Measurements from ENCODE around the gene VIT. TPM values are rescaled to one million over a fixed set of nuclear protein-coding genes. Genes with fewer than 3 reads are reported as not detected.
"Not testable (repeated sequence)": the region's sequence is repeated elsewhere in the genome, so short reads cannot be mapped to it uniquely, and the experiment has no call there.

Gene VIT
- total RNA-seq, 1 experiment from 2014 or later, result not detected

DNA sequence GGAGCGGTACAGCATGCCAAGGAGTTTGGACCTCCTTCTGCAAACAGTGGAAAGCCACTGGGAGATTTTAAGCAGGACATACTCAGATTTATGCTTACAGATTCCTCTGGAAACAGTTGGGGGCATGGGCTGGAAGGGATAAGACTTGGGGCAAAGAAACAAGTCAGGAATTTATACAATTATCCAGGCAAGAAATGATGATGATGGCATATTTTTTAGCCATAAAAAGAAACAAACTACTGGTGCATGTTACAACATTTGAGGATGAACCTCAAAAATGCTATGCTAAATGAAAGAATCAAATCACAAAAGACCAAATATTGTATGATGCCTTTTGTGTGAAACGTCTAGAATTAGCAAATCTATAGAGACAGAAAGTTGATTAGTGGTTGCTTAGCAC is 13.5 kb upstream of the VIT start:
- intact Hi-C loops (cut with micrococcal nuclease; ENCODE audit: unreplicated experiment), result no loop called here
- Histone ChIP-seq H3K27me3 (ENCODE audit: insufficient read depth, low read depth) (no peaks in the 10 kb centered on the region), H3K9me2 (ENCODE audit: insufficient read depth) (no peaks in the 10 kb centered on the region), H3F3A (ENCODE audit: insufficient read depth, low read depth) (no peaks in the 10 kb centered on the region), H3K9me3 (ENCODE audit: insufficient read depth, low read depth) (peaks cover 4% of the 10 kb centered on the region), H3K4me2 (no peak overlapping the region), H3K4me3 (no peak overlapping the region), H3K36me3 (ENCODE audit: low read depth) (no peaks in the 10 kb centered on the region), H2AFZ (no peak overlapping the region), H3K79me2 (ENCODE audit: low read depth) (no peaks in the 10 kb centered on the region), H3K4me1 (replicated peaks; ENCODE audit: insufficient read depth) (no peaks in the 10 kb centered on the region), H4K20me1 (ENCODE audit: insufficient read depth) (no peaks in the 10 kb centered on the region), H3K27ac (no peak overlapping the region)
- ChIA-PET CTCF (no interaction called here), POLR2A (ENCODE audit: unreplicated experiment) (no interaction called here)
- DNase-seq, result no peak
- TF ChIP-seq, protein P1, sequence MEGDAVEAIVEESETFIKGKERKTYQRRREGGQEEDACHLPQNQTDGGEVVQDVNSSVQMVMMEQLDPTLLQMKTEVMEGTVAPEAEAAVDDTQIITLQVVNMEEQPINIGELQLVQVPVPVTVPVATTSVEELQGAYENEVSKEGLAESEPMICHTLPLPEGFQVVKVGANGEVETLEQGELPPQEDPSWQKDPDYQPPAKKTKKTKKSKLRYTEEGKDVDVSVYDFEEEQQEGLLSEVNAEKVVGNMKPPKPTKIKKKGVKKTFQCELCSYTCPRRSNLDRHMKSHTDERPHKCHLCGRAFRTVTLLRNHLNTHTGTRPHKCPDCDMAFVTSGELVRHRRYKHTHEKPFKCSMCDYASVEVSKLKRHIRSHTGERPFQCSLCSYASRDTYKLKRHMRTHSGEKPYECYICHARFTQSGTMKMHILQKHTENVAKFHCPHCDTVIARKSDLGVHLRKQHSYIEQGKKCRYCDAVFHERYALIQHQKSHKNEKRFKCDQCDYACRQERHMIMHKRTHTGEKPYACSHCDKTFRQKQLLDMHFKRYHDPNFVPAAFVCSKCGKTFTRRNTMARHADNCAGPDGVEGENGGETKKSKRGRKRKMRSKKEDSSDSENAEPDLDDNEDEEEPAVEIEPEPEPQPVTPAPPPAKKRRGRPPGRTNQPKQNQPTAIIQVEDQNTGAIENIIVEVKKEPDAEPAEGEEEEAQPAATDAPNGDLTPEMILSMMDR (conservative IDR thresholded peaks at IDR 0.05), result no peak
- no peak for TF ChIP-seq EZH2 (IDR thresholded peaks at IDR 0.05; ENCODE audit: low read depth)
- BruUV-seq (replicated peaks), result no TSS peak

DNA sequence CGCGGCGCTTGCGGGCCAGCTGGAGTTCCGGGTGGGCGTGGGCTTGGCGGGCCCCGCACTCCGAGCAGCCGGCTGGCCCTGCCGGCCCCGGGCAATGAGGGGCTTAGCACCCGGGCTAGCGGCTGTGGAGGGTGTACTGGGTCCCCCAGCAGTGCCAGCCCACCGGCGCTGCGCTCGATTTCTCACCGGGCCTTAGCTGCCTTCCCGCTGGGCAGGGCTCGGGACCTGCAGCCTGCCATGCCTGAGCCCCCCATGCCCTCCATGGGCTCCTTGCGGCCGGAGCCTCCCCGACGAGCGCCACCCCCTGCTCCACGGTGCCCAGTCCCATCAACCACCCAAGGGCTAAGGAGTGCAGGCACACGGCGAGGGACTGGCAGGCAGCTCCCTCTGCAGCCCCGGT is 8.2 kb upstream of the VIT start:
- intact Hi-C loops (cut with micrococcal nuclease; ENCODE audit: unreplicated experiment); H2AFZ ChIP-seq; H3K27me3 ChIP-seq (ENCODE audit: insufficient read depth, low read depth); H3K79me2 ChIP-seq (ENCODE audit: low read depth); DNase-seq; H3K4me1 ChIP-seq (replicated peaks; ENCODE audit: insufficient read depth); H3K36me3 ChIP-seq (ENCODE audit: low read depth); H3K4me3 ChIP-seq; H3K9me2 ChIP-seq (ENCODE audit: insufficient read depth); H4K20me1 ChIP-seq (ENCODE audit: insufficient read depth); CTCF ChIA-PET; H3K9me3 ChIP-seq (ENCODE audit: insufficient read depth, low read depth); POLR2A ChIA-PET (ENCODE audit: unreplicated experiment); H3K27ac ChIP-seq; BruUV-seq (replicated peaks); H3F3A ChIP-seq (ENCODE audit: insufficient read depth, low read depth); H3K4me2 ChIP-seq: not testable (repeated sequence)

DNA sequence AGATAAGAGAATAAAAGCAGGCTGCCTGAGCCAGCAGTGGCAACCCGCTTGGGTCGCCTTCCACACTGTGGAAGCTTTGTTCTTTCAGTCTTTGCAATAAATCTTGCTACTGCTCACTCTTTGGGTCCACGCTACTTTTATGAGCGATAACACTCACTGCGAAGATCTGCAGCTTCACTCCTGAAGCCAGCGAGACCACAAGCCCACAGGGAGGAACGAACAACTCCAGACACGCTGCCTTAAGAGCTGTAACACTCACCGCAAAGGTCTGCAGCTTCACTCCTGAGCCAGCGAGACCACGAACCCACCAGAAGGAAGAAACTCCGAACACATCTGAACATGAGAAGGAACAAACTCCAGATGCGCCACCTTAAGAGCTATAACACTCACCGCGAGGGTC is 7.5 kb upstream of the VIT start:
- BruUV-seq (replicated peaks); H3K4me3 ChIP-seq; DNase-seq; POLR2A ChIA-PET (ENCODE audit: unreplicated experiment); H3K27ac ChIP-seq; H3K79me2 ChIP-seq (ENCODE audit: low read depth); intact Hi-C loops (cut with micrococcal nuclease; ENCODE audit: unreplicated experiment); H3K27me3 ChIP-seq (ENCODE audit: insufficient read depth, low read depth); H4K20me1 ChIP-seq (ENCODE audit: insufficient read depth); CTCF ChIA-PET; H3K9me2 ChIP-seq (ENCODE audit: insufficient read depth); H3K36me3 ChIP-seq (ENCODE audit: low read depth); H3K9me3 ChIP-seq (ENCODE audit: insufficient read depth, low read depth); H3K4me2 ChIP-seq; H3F3A ChIP-seq (ENCODE audit: insufficient read depth, low read depth); H3K4me1 ChIP-seq (replicated peaks; ENCODE audit: insufficient read depth): not testable (repeated sequence)
- H2AFZ ChIP-seq, result 0 out of 2 replicates have a peak overlapping the region, but pooled peaks have one; percentile 12

DNA sequence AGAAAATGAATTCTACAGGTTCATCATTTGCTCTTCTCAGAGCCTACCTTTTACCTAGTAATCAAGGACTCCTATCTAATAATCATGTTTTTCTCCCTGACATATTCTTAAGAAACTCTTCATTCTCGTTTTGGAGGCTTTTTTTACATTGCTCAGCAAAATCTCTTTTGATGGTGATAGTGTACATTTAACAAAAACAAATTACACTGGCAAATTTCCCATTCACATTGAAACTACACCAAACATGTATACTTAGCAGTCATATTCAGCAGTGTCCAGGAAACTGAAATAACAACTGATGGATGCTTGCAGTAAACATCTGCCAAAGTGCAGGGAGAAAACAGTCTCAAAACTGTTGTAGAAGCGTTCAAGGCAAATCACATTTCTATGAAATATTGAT is 4.4 kb upstream of the VIT start:
- Histone ChIP-seq H3K79me2 (ENCODE audit: low read depth) (no peaks in the 10 kb centered on the region), H3K9me3 (ENCODE audit: insufficient read depth, low read depth) (no peaks in the 10 kb centered on the region), H3F3A (ENCODE audit: insufficient read depth, low read depth) (no peaks in the 10 kb centered on the region), H3K27me3 (ENCODE audit: insufficient read depth, low read depth) (no peaks in the 10 kb centered on the region), H2AFZ (no peak overlapping the region), H3K36me3 (ENCODE audit: low read depth) (no peaks in the 10 kb centered on the region), H3K27ac (no peak overlapping the region), H3K4me1 (replicated peaks; ENCODE audit: insufficient read depth) (no peaks in the 10 kb centered on the region), H3K4me3 (no peak overlapping the region), H3K4me2 (no peak overlapping the region), H3K9me2 (ENCODE audit: insufficient read depth) (no peaks in the 10 kb centered on the region), H4K20me1 (ENCODE audit: insufficient read depth) (no peaks in the 10 kb centered on the region)
- TF ChIP-seq, protein P1 (conservative IDR thresholded peaks at IDR 0.05), result no peak
- no peak for TF ChIP-seq EZH2 (IDR thresholded peaks at IDR 0.05; ENCODE audit: low read depth)
- no TSS peak for BruUV-seq (replicated peaks)
- CTCF ChIA-PET, result no interaction called here
- intact Hi-C loops (cut with micrococcal nuclease; ENCODE audit: unreplicated experiment), result loop anchor here (5.0 kb wide), 1 partner anchor 80 kb away; no protein-coding TSS in a partner anchor
- POLR2A ChIA-PET (ENCODE audit: unreplicated experiment), result no interaction called here
- DNase-seq, result no peak
